NCI-H2196 (cell line): Measurements from ENCODE around the gene AP5S1.

Source experiments
- DNase-seq: peaks from one replicate; lab custom pipeline; 2025; ENCODE audit not compliant: unreplicated experiment; lab: John Stamatoyannopoulos, UW

Gene AP5S1

DNA sequence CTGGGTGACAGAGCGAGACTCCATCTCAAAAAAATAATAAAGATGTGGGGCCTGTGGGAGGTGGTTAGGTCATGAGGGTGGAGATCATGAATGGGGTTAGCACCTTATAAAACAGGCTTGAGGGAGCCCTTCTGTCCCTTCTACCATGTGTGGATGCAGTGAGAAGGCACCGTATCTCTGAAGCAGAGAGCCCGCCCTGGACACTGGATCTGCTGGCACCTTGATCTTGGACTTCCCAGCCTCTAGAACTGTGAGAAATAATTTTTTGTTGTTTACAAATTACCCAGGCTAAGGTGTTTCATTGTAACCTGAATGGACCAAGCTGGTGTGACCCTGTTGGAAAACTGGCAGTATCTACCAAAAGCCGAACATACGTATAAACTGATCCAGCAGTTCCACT, 53.2 kb downstream of the AP5S1 start:
- no peak for DNase-seq

DNA sequence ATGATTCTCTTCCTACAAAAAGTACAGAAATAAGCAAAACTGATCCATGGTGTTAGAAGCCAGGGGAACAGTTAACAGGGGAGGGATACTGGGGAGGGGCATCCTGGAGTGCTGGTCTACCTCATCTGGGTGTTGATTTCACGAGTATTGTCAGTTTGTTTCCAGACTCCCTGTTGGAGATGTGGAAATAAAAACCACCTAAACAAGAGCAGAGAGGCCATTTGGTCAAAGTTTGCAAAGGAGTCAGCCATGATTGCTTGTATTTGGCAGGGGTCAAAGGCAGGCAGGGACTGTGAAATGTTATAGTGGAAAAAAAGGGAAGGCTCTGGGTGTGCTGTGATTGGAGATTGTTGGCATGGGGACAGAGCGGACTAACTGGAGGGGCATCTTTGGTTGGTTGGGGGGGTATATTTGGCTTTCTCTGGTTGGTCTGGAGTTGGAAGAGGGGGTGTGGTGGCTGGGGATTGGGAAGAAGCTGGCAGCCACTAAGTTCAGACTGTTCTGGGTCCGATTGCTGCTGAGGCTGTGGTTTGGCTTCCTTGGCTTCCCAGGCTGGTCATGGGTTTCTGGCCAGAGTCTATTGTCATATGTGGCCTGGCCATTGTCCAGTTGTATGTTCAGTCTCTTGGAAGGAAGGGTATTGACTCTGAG, 54.0 kb downstream of the AP5S1 start:
- no peak for DNase-seq

DNA sequence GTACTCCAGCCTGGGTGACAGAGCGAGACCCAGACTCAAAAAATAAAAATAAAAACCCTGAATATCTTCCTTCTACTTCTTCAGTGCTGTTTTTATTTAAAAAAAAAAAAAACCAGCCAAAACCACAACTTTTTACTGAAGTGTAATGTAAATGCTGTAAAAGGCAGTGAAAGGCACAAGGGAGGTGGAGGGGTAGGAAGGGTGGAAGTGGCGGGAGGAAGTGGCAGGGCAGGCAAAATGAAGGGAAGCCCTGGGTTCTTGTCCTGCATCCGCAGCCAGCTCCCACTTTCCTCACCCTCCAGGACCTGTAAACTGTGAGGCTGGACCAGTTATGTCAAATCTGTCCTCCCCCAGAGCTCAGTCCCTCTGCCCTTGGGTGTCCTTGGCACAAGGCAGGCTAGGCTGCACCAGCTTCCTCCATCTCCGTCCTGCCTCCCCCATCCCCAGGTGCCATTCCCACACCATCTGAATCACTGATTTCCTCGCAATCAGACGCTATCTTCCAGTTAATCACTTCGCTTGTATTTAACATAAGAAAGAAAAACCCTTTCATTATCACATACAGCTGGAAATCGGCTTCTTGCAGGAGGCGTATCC, 55.1 kb downstream of the AP5S1 start:
- DNase-seq = no peak

DNA sequence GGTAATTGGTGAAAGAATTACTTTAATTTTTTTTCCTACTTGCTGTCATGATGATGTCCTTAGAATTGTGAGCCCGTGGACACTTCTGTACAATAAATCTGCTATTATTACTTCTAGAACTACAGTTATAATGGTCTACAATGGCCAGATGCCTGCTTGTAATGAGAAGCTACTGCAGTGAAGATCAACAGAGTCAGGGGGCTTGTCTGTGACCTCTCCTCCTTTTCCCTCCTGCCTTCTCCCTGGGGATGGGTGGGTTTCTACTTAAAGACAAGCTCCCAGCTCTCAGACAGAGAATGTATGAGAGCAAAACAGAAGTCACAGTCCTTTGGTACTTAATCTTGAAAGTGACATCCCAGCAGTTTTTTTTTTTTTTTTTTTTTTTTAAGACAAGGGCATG, 55.7 kb downstream of the AP5S1 start:
- no peak for DNase-seq

DNA sequence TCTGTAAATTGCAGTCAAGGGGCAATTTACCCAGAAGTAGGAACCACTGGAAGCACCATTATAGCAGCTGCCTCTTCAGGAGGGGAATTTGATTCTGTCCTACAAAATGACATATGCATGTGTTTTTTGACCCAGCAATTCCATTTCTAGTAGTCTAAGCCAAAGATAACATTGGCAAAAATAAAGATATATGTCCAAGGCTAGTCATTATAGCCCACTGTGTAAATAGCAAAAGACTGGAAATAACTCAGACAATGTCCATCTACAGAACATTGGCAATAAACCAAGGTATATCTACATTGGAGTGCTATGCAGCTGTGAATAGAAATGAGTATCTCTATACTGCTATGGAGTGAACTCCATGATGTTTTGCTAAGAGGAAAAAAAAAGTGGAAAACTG, 56.3 kb downstream of the AP5S1 start:
- DNase-seq = no peak
